CD4-positive, alpha-beta T cell (primary cell): Measurements from ENCODE around the gene ZNF613. TPM values are rescaled to one million over a fixed set of nuclear protein-coding genes. Genes with fewer than 3 reads are reported as not detected.
A peak's percentile ranks its signal among the peaks of the same experiment; 100 is the strongest.
"Not testable (repeated sequence)": the region's sequence is repeated elsewhere in the genome, so short reads cannot be mapped to it uniquely, and the experiment has no call there.

Experiments used
- ATAC-seq: fragments of 200-7000 bp; cut with Tn5 transposase; one replicate; pipeline ENCODE4 v1.10.0; 2022; ENCODE audit warnings: mild to moderate bottlenecking; ENCODE audit not compliant: poor library complexity
- CTCF ChIA-PET: fragments of 350-600 bp; sonication (Branson Sonifier 250); formaldehyde crosslinking; loops from one replicate; lab custom pipeline; 2021; ENCODE audit warnings: antibody characterized with exemption, inconsistent platforms; lab: Charles Lee
- POLR2A ChIA-PET: fragments of 350-600 bp; sonication (Branson Sonifier 250); formaldehyde crosslinking; loops from one replicate; lab custom pipeline; 2021; ENCODE audit warnings: antibody characterized with exemption, inconsistent platforms; lab: Charles Lee
- DNase-seq, 14 experiments: peaks; one replicate each; pipeline ENCODE4 v3.0.0-alpha.2; 2013 to 2020; ENCODE audit warnings: mixed read lengths in 2 of 14
- H3K27ac ChIP-seq, 2 donors: one replicate each; pipeline versions ENCODE4 v1.5.1 to v1.7.0; 2013; ENCODE audit warnings: low read length in 2 of 2, low read depth in 1 of 2, mild to moderate bottlenecking in 1 of 2
- H3K27me3 ChIP-seq, 2 experiments: 1 replicate in 1 of 2; 2 replicates in 1 of 2; pipeline versions ENCODE4 v1.6.1 to v1.7.0; 2013; ENCODE audit warnings: low read length in 2 of 2, control low read depth in 1 of 2, mild to moderate bottlenecking in 1 of 2, moderate library complexity in 1 of 2; ENCODE audit not compliant: insufficient read depth in 2 of 2, control insufficient read depth in 1 of 2
- H3K36me3 ChIP-seq: one replicate; pipeline ENCODE4 v1.6.1; 2013; ENCODE audit warnings: low read length, control low read depth; ENCODE audit not compliant: insufficient read depth
- H3K4me1 ChIP-seq: one replicate; pipeline ENCODE4 v1.6.1; 2013; ENCODE audit warnings: low read length, control low read depth; ENCODE audit not compliant: insufficient read depth
- H3K4me3 ChIP-seq: one replicate; pipeline ENCODE4 v1.5.1; 2013; ENCODE audit warnings: mild to moderate bottlenecking, low read length, moderate library complexity
- H3K9me3 ChIP-seq, 2 experiments: 1 replicate in 1 of 2; 2 replicates in 1 of 2; pipeline versions ENCODE4 v1.6.1 to v1.7.0; 2013; ENCODE audit warnings: low read length in 2 of 2, mild to moderate bottlenecking in 2 of 2, control low read depth in 1 of 2, moderate library complexity in 1 of 2; ENCODE audit not compliant: control insufficient read depth in 1 of 2, insufficient read depth in 1 of 2
- H3K27ac Mint-ChIP-seq: one replicate; pipeline ENCODE4 v1.8.0; 2020; ENCODE audit warnings: mixed read lengths
- H3K27me3 Mint-ChIP-seq: one replicate; pipeline ENCODE4 v1.8.0; 2021; ENCODE audit warnings: mixed read lengths
- H3K36me3 Mint-ChIP-seq: one replicate; pipeline ENCODE4 v1.8.0; 2021; ENCODE audit warnings: low read depth, mixed read lengths
- H3K4me1 Mint-ChIP-seq: one replicate; pipeline ENCODE4 v1.8.0; 2021; ENCODE audit warnings: low read depth, mixed read lengths
- H3K4me3 Mint-ChIP-seq: one replicate; pipeline ENCODE4 v1.8.0; 2020; ENCODE audit warnings: mild to moderate bottlenecking, mixed read lengths
- H3K9me3 Mint-ChIP-seq: one replicate; pipeline ENCODE4 v1.8.0; 2020; ENCODE audit warnings: mixed read lengths
- CTCF ChIP-seq: fragments of 200-600 bp; IDR thresholded peaks from one replicate; pipeline ENCODE4 v1.8.0; 2022; ENCODE audit warnings: antibody characterized with exemption, mild to moderate bottlenecking
- intact Hi-C, 2 experiments: fragments of 100-400 bp; cut with DNase I in 1 of 2; cut with micrococcal nuclease in 1 of 2; formaldehyde crosslinking; loops; one replicate each; pipeline versions ENCODE4 v1.15.1 to v1.9.0; 2023 to 2025; cut with DNase I, micrococcal nuclease
- total RNA-seq, 174 experiments: library from RNA in 2 of 174; stranded (reverse) in 2 of 174; gene quantifications; one replicate each; pipeline ENCODE4 v1.2.3 and lab custom pipeline; 2021 to 2026

Gene ZNF613
- total RNA-seq, 2 experiments from 2014 or later, result 0.67 to 1.3 TPM

DNA sequence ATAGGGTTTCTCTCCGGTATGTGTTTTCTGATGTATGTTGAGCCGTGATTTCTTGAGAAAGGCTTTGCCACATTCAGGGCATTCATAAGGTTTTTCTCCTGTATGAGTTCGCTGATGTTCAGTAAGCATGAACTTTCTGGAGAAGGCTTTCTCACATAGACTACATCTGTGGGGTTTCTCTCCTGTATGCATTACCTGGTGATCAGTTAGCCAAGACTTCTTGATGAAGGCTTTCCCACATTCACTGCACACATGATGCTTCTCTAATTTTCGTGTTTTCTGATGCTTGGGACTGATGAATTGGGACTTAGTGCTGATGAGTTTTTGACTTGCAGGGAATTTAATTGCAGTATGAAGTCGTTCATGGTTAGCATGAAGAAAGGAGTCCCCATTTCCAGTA, 38.3 kb downstream of the ZNF613 start:
- Mint-ChIP-seq H3K27ac (no peak overlapping the region), H3K9me3 (peaks cover 33% of the 10 kb centered on the region), H3K4me3 (no peak overlapping the region), H3K4me1 (no peaks in the 10 kb centered on the region), H3K27me3 (no peaks in the 10 kb centered on the region), H3K36me3 (peaks cover 95% of the 10 kb centered on the region)
- ATAC-seq (no peak), DNase-seq (no peak)
- TF ChIP-seq CTCF, result no peak
- Histone ChIP-seq H3K27me3 (no peaks in the 10 kb centered on the region), H3K27ac (no peak overlapping the region), H3K4me1 (no peaks in the 10 kb centered on the region), H3K36me3 (peaks cover 57% of the 10 kb centered on the region), H3K9me3 (peaks cover 46 to 99% of the 10 kb centered on the region in 2 experiments), H3K4me3 (no peak overlapping the region)
- intact Hi-C loops, result no loop called here
- ChIA-PET POLR2A (no interaction called here), CTCF (no interaction called here)

DNA sequence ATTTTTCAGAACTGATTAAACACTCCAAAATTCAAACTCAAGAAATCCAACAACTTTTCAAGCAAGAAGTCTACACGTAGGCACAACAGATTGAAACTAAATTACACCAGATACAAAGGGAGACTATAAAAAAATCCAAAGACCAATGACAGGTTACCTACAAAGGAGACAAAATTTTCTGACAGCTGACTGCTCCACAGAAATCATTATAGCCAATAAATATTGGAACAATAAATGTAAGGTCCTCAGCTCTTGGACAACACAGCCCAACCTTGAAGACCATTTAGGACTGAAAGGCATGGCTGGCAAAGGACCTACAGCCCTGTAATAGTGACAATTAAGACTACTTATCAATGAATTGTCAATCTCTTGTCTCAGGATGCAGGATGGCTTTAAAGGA, 43.4 kb downstream of the ZNF613 start:
- Mint-ChIP-seq H3K27ac (no peak overlapping the region), H3K36me3 (peaks cover 97% of the 10 kb centered on the region), H3K4me3 (no peak overlapping the region), H3K27me3 (no peaks in the 10 kb centered on the region), H3K9me3 (peaks cover 14% of the 10 kb centered on the region), H3K4me1 (no peaks in the 10 kb centered on the region)
- ATAC-seq, result no peak
- ChIA-PET POLR2A (interaction anchor here (0.6 kb wide), 1 partner anchor 11 kb away, joined by 3 read pairs; no protein-coding TSS in a partner anchor), CTCF (no interaction called here)
- intact Hi-C loops, result no loop called here
- H3K27ac ChIP-seq, result no peak overlapping the region
- no peak for TF ChIP-seq CTCF
- peaks cover 92% of the 10 kb centered on the region for H3K36me3 ChIP-seq
- H3K9me3 ChIP-seq, result peaks cover 61 to 99% of the 10 kb centered on the region in 2 experiments
- no peaks in the 10 kb centered on the region for H3K4me1 ChIP-seq
- no peak for DNase-seq
- H3K4me3 ChIP-seq, result no peak overlapping the region
- no peaks in the 10 kb centered on the region for H3K27me3 ChIP-seq

DNA sequence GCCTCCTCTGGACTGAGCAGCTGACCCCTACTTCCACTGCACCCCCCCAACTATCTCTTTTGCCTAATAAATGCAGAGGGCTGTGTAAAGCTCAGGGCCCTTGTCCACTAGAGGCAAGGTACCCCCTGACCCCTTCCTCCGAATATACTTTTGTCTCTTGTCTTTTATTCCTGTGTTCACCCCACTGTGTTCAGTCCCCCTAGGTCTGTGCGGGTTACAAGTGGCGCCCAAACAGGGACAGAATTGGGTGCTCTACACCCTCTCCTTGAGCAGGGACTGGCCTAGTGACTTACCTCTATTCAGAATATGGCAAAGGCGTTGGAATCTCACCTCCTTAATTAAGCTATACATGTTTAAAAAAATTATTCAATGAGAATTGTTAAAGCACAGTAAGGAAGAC, 44.4 kb downstream of the ZNF613 start:
- peaks cover 14% of the 10 kb centered on the region for H3K9me3 Mint-ChIP-seq
- H3K27ac ChIP-seq, result no peak overlapping the region
- no peaks in the 10 kb centered on the region for H3K4me1 ChIP-seq
- H3K4me3 ChIP-seq, result no peak overlapping the region
- H3K27ac Mint-ChIP-seq, result no peak overlapping the region
- TF ChIP-seq CTCF, result no peak
- peaks cover 97% of the 10 kb centered on the region for H3K36me3 Mint-ChIP-seq
- H3K36me3 ChIP-seq, result peaks cover 83% of the 10 kb centered on the region
- no peak for ATAC-seq
- ChIA-PET CTCF (no interaction called here), POLR2A (no interaction called here)
- no peak overlapping the region for H3K4me3 Mint-ChIP-seq
- intact Hi-C loops, result no loop called here
- no peaks in the 10 kb centered on the region for H3K4me1 Mint-ChIP-seq
- no peaks in the 10 kb centered on the region for H3K27me3 ChIP-seq
- H3K9me3 ChIP-seq, result peaks cover 62 to 99% of the 10 kb centered on the region in 2 experiments
- H3K27me3 Mint-ChIP-seq, result no peaks in the 10 kb centered on the region
- peak in 5 of 14 experiments; percentile 8 to 39 (median 16) for DNase-seq

DNA sequence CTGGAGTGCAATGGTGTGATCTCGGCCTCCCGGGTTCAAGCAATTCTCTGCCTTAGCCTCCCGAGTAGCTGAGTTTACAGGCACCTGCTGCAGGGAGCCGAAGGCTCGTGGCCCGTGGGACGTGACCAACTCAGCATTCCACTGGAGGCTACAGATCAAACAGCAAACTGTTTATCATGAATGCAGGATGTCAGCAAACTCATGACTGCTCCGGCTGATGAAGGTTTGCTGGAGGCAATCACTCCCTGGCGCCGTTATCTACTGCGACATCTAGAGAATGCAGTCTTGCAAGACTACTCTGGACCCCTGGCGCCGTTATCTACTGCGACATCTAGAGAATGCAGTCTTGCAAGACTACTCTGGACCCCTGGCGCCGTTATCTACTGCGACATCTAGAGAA, 48.5 kb downstream of the ZNF613 start:
- Mint-ChIP-seq H3K36me3 (peaks cover 100% of the 10 kb centered on the region), H3K9me3 (peaks cover 20% of the 10 kb centered on the region)
- H3K27ac ChIP-seq, H3K4me3 ChIP-seq, H3K27ac Mint-ChIP-seq, CTCF ChIA-PET, H3K4me3 Mint-ChIP-seq, POLR2A ChIA-PET, intact Hi-C loops, DNase-seq, H3K4me1 ChIP-seq, H3K27me3 ChIP-seq, H3K27me3 Mint-ChIP-seq, ATAC-seq, H3K4me1 Mint-ChIP-seq: not testable (repeated sequence)
- peaks cover 66% of the 10 kb centered on the region for H3K36me3 ChIP-seq
- H3K9me3 ChIP-seq, result peaks cover 54 to 100% of the 10 kb centered on the region in 2 experiments
